ENCODE results near the gene ZNF516.

GRCh38 chr18:76503649-76504386 is 8.8 kb upstream of the ZNF516 start:
- TF ChIP-seq POLR2AphosphoS5 (IDR thresholded peaks at IDR 0.05; ENCODE audit: low read depth, low read length) (no peak), SIN3A (IDR thresholded peaks at IDR 0.05; ENCODE audit: borderline replicate concordance, insufficient read depth, low read length) (no peak), TAF1 (IDR thresholded peaks at IDR 0.05; ENCODE audit: borderline replicate concordance, insufficient read depth, low read length) (no peak), REST (IDR thresholded peaks at IDR 0.05; ENCODE audit: insufficient read depth in 1 of 2, low read depth in 2 of 2, low read length in 2 of 2) (no peak)
